GM12878 (cell line): ENCODE results near the gene SLC15A5. TPM values are rescaled to one million over a fixed set of nuclear protein-coding genes. Genes with fewer than 3 reads are reported as not detected.

Experiments
- ATAC-seq: fragments of 200-7000 bp; cut with Tn5 transposase; 3 replicates; pipeline ENCODE4 v1.9.1; 2020; ENCODE audit warnings: mild to moderate bottlenecking, moderate library complexity
- BruUV-seq: library from RNA; stranded (reverse); fragments of 400-500 nt; replicated peaks from 2 replicates; lab custom pipeline; 2021; lab: Mats Ljungman, UMichigan
- CTCF ChIA-PET: fragments of 300-600 bp; sonication (Branson Sonifier 250); formaldehyde crosslinking; extraction: SDS; loops from one replicate; lab custom pipeline; 2021; ENCODE audit warnings: inconsistent platforms; lab: Yijun Ruan, JAX
- POLR2A ChIA-PET: fragments of 350-600 bp; formaldehyde crosslinking; extraction: SDS; loops from one replicate; lab custom pipeline; 2021; ENCODE audit warnings: inconsistent platforms; lab: Charles Lee
- RAD21 ChIA-PET: fragments of 300-600 bp; sonication (Branson Sonifier 250); formaldehyde crosslinking; loops from one replicate; lab custom pipeline; 2023; ENCODE audit warnings: antibody characterized with exemption; ENCODE audit not compliant: unreplicated experiment; lab: Charles Lee
- SMC1A ChIA-PET: fragments of 300-600 bp; sonication (Branson Sonifier 250); formaldehyde crosslinking; loops from one replicate; lab custom pipeline; 2023; ENCODE audit not compliant: unreplicated experiment, uncharacterized antibody; lab: Charles Lee
- DNase-seq: peaks from one replicate; pipeline ENCODE4 v3.0.0-alpha.2; 2011; ENCODE audit warnings: low read depth, low spot score
- FAIRE-seq: peaks from 3 replicates; lab custom pipeline; 2011; peaks lifted over from hg19 to GRCh38; lab: Jason Lieb, UNC
- H2AFZ ChIP-seq: 2 replicates; pipeline ENCODE4 v1.6.0; 2011; ENCODE audit warnings: low read depth, low read length, control low read depth; ENCODE audit not compliant: control insufficient read depth
- H3K27ac ChIP-seq: 2 replicates; pipeline ENCODE4 v1.5.1; 2011; ENCODE audit warnings: control low read depth; ENCODE audit not compliant: control insufficient read depth, insufficient read depth
- H3K27me3 ChIP-seq, 2 experiments: replicated peaks in 1 of 2; 2 replicates each; pipeline versions ENCODE4 v1.6.0 to v1.6.1; 2011; ENCODE audit warnings: low read length in 1 of 2; ENCODE audit not compliant: control insufficient read depth in 2 of 2, insufficient read depth in 2 of 2
- H3K36me3 ChIP-seq, 2 experiments: 2 replicates each; pipeline ENCODE4 v1.5.1; 2011; ENCODE audit warnings: low read length in 1 of 2; ENCODE audit not compliant: control insufficient read depth in 2 of 2, insufficient read depth in 2 of 2
- H3K4me1 ChIP-seq: 2 replicates; pipeline ENCODE4 v1.6.1; 2011; ENCODE audit warnings: mild to moderate bottlenecking, low read length, moderate library complexity, mixed read lengths; ENCODE audit not compliant: control insufficient read depth, insufficient read depth
- H3K4me2 ChIP-seq: 2 replicates; pipeline ENCODE4 v1.6.0; 2011; ENCODE audit warnings: control low read depth; ENCODE audit not compliant: control insufficient read depth, insufficient read depth
- H3K4me3 ChIP-seq: fragments of 200-600 bp; sonication (generic); 2 replicates; pipeline ENCODE4 v1.5.1; 2016
- H3K79me2 ChIP-seq: 2 replicates; pipeline ENCODE4 v1.6.0; 2011; ENCODE audit warnings: low read length; ENCODE audit not compliant: control insufficient read depth, insufficient read depth
- H3K9ac ChIP-seq: 2 replicates; pipeline ENCODE4 v1.8.0; 2011; ENCODE audit warnings: low read length, control low read depth, mixed read lengths; ENCODE audit not compliant: control insufficient read depth, insufficient read depth
- H3K9me3 ChIP-seq: replicated peaks from 3 replicates; pipeline ENCODE4 v1.5.1; 2011; ENCODE audit warnings: mild to moderate bottlenecking, low read length; ENCODE audit not compliant: control insufficient read depth, insufficient read depth
- H4K20me1 ChIP-seq: 2 replicates; pipeline ENCODE4 v1.6.0; 2011; ENCODE audit not compliant: control insufficient read depth, insufficient read depth
- BCLAF1 ChIP-seq: fragments of 450-650 bp; IDR thresholded peaks from 2 replicates; pipeline ENCODE4 v1.6.1; 2017; ENCODE audit warnings: antibody characterized with exemption, mild to moderate bottlenecking, moderate library complexity
- BHLHE40 ChIP-seq, 2 experiments: fragments of 450-650 bp in 1 of 2; IDR thresholded peaks; 2 replicates each; pipeline ENCODE4 v1.6.1; 2011 to 2017; ENCODE audit warnings: low read depth in 2 of 2, borderline replicate concordance in 1 of 2, improper control_type of control experiment in 1 of 2, low read length in 1 of 2, mild to moderate bottlenecking in 1 of 2
- CBFB ChIP-seq: IDR thresholded peaks from 2 replicates; pipeline ENCODE4 v1.6.1; 2016; ENCODE audit warnings: antibody characterized with exemption, low read depth
- E2F8 ChIP-seq: fragments of 450-650 bp; IDR thresholded peaks from 2 replicates; pipeline ENCODE4 v1.6.1; 2018; ENCODE audit warnings: mild to moderate bottlenecking, low read depth, moderate library complexity; ENCODE audit not compliant: partially characterized antibody
- EGR1 ChIP-seq, 2 experiments: IDR thresholded peaks; 1 replicate in 1 of 2; 2 replicates in 1 of 2; pipeline ENCODE4 v1.6.1; 2011 to 2012; ENCODE audit warnings: low read depth in 2 of 2, low read length in 2 of 2, borderline replicate concordance in 1 of 2, mild to moderate bottlenecking in 1 of 2, moderate library complexity in 1 of 2
- ESRRA ChIP-seq: IDR thresholded peaks from 2 replicates; pipeline ENCODE4 v1.6.1; 2012; ENCODE audit warnings: mild to moderate bottlenecking, low read length, improper control_type of control experiment
- HCFC1 ChIP-seq: fragments of 150-350 bp; IDR thresholded peaks from 2 replicates; pipeline ENCODE4 v1.6.1; 2014; ENCODE audit warnings: low read length
- HDGF ChIP-seq: fragments of 450-650 bp; IDR thresholded peaks from 2 replicates; pipeline ENCODE4 v1.6.1; 2016; ENCODE audit warnings: antibody characterized with exemption
- IKZF2 ChIP-seq, 2 experiments: fragments of 450-650 bp; IDR thresholded peaks; 2 replicates each; pipeline ENCODE4 v1.6.1; 2017; ENCODE audit warnings: mild to moderate bottlenecking in 2 of 2, moderate library complexity in 2 of 2
- IRF5 ChIP-seq: fragments of 450-650 bp; IDR thresholded peaks from 2 replicates; pipeline ENCODE4 v1.6.1; 2017; ENCODE audit warnings: borderline replicate concordance
- NFIC ChIP-seq: IDR thresholded peaks from 2 replicates; pipeline ENCODE4 v1.6.1; 2012; ENCODE audit warnings: low read depth, mild to moderate bottlenecking, inconsistent platforms, low read length, moderate library complexity
- NFXL1 ChIP-seq: fragments of 450-650 bp; IDR thresholded peaks from 2 replicates; pipeline ENCODE4 v1.6.1; 2017; ENCODE audit warnings: antibody characterized with exemption, mild to moderate bottlenecking, borderline replicate concordance
- PAX5 ChIP-seq: IDR thresholded peaks from 2 replicates; pipeline ENCODE4 v1.6.1; 2011; ENCODE audit warnings: low read depth, low read length, borderline replicate concordance
- POLR2AphosphoS2 ChIP-seq: IDR thresholded peaks from 2 replicates; pipeline ENCODE4 v1.6.1; 2011; ENCODE audit warnings: low read depth, mild to moderate bottlenecking, low read length, improper control_type of control experiment, moderate library complexity
- SUPT20H ChIP-seq: IDR thresholded peaks from 2 replicates; pipeline ENCODE4 v1.6.1; 2011; ENCODE audit warnings: low read depth, mild to moderate bottlenecking, low read length, moderate library complexity, borderline replicate concordance; ENCODE audit not compliant: control insufficient read depth
- ZNF207 ChIP-seq: fragments of 450-650 bp; IDR thresholded peaks from 2 replicates; pipeline ENCODE4 v1.6.1; 2014; ENCODE audit warnings: antibody characterized with exemption, mild to moderate bottlenecking, borderline replicate concordance
- WGBS: methylation state at CpG from one replicate; pipeline ENCODE4 v1.1.6; 2016; ENCODE audit warnings: low lambda C conversion rate; ENCODE audit not compliant: insufficient replicate concordance, insufficient coverage; ENCODE audit errors: missing lambda C conversion rate; 5-methylcytosine and 5-hydroxymethylcytosine counted together
- in situ Hi-C: fragments of 300-500 bp; cut with MboI; formaldehyde crosslinking; loops from 9 replicates; pipeline ENCODE4 v1.14.3; 2018; ENCODE audit warnings: mixed read lengths
- intact Hi-C: fragments of 100-400 bp; cut with micrococcal nuclease; formaldehyde crosslinking; loops from one replicate; pipeline ENCODE4 v1.14.2; 2022; ENCODE audit not compliant: unreplicated experiment
- polyA plus RNA-seq, 11 experiments: library from polyadenylated mRNA; depleted of rRNA in 4 of 11; unstranded in 6 of 11; stranded (reverse) in 5 of 11; fragments of >200 nt; fragmentation: Nextera tagmentation in 4 of 11; fragmentation: Illumina TruSeq in 1 of 11; extraction: Ambion mirVana in 4 of 11; extraction: Trizol in 1 of 11; gene quantifications; 1 replicate in 1 of 11; 2 replicates in 10 of 11; pipeline versions ENCODE4 v1.2.1 to v1.2.3, GENCODE V29; 2011 to 2016; ENCODE audit warnings: inconsistent platforms in 2 of 11, missing spikeins in 2 of 11, low read depth in 1 of 11
- total RNA-seq, 4 experiments: library from RNA; depleted of rRNA in 3 of 4; stranded (reverse); fragments of >200 nt in 3 of 4; fragmentation: Illumina TruSeq in 1 of 4; extraction: Trizol in 1 of 4; gene quantifications; 2 replicates each; pipeline versions ENCODE4 v1.2.1 to v1.2.3, GENCODE V29; 2013 to 2021

Gene SLC15A5
- total and polyA plus RNA-seq, 10 of the 15 experiments (the other 5 are each of a cell fraction or from before 2014, with no cell fraction given), result not detected

GRCh38 chr12:16159571-16159970 lies 117.9 kb downstream of the SLC15A5 start:
- 19% methylated on average over 1 of the region's 1 CpG for WGBS
- RAD21 ChIA-PET, result no interaction called here
- TF ChIP-seq IRF5, result no peak
- TF ChIP-seq CBFB, result no peak
- no peak for TF ChIP-seq E2F8
- no peak for TF ChIP-seq ESRRA
- TF ChIP-seq HDGF, result no peak
- TF ChIP-seq POLR2AphosphoS2, result no peak
- TF ChIP-seq NFIC, result no peak
- no peak for TF ChIP-seq PAX5
- TF ChIP-seq NFXL1, result no peak
- no peak for TF ChIP-seq SUPT20H
- no peak for TF ChIP-seq HCFC1
- no peak for TF ChIP-seq ZNF207
- TF ChIP-seq BCLAF1, result no peak
- no peak for TF ChIP-seq IKZF2 (IDR thresholded peaks at IDR 0.05)
- no peak for TF ChIP-seq EGR1 (IDR thresholded peaks at IDR 0.05; ENCODE audit: borderline replicate concordance in 1 of 2, low read depth in 2 of 2, low read length in 2 of 2)
- TF ChIP-seq BHLHE40 (IDR thresholded peaks at IDR 0.05; ENCODE audit: borderline replicate concordance in 1 of 2, low read depth in 2 of 2, low read length in 1 of 2), result no peak

More at GRCh38 chr12:16159571-16159970, 117.9 kb downstream of the SLC15A5 start:
- no peaks in the 10 kb centered on the region for H3K4me1 ChIP-seq
- no peak overlapping the region for H3K4me2 ChIP-seq
- H3K27ac ChIP-seq, result no peak overlapping the region
- H3K9me3 ChIP-seq, result no peaks in the 10 kb centered on the region
- H3K9ac ChIP-seq, result no peak overlapping the region
- no TSS peak for BruUV-seq
- CTCF ChIA-PET, result interaction anchor here (0.7 to 1.2 kb wide), 2 partner anchors 13 to 96 kb away, joined by 3 read pairs; no protein-coding TSS in a partner anchor
- in situ Hi-C loops, result no loop called here
- no peaks in the 10 kb centered on the region for H4K20me1 ChIP-seq
- POLR2A ChIA-PET, result no interaction called here
- H3K27me3 ChIP-seq, result no peaks in the 10 kb centered on the region; a peak in 1 of 4 replicates
- SMC1A ChIA-PET, result no interaction called here
- DNase-seq, result no peak
- no peak for ATAC-seq
- no peaks in the 10 kb centered on the region for H3K79me2 ChIP-seq
- intact Hi-C loops, result no loop called here
- no peak for FAIRE-seq
- no peaks in the 10 kb centered on the region for H3K36me3 ChIP-seq
- H3K4me3 ChIP-seq, result no peak overlapping the region
- H2AFZ ChIP-seq, result no peak overlapping the region
